Medulla oblongata (tissue), 1 donor: Measurements from ENCODE around the gene NLRP2B.
"Not testable (repeated sequence)": the region's sequence is repeated elsewhere in the genome, so short reads cannot be mapped to it uniquely, and the experiment has no call there.

Experiments used
- DNase-seq: peaks from one replicate; pipeline ENCODE4 v3.0.0-alpha.2; 2015; ENCODE audit errors: extremely low spot score

NLRP2B gene

GRCh38 chrX:57680160-57680559 is at the start of gene NLRP2B:
Gene NLRP2B (minus strand): TSS chrX:57680260.
- no peak for DNase-seq

GRCh38 chrX:57725995-57726394 is 45.9 kb upstream of the NLRP2B start:
- not testable (repeated sequence) for DNase-seq

GRCh38 chrX:57681341-57681740 is 1.3 kb upstream of the NLRP2B start:
- DNase-seq = no peak

- DNase-seq = no peak
Observed at GRCh38 chrX:57678686-57679428, 1.2 kb downstream of the NLRP2B start.

- DNase-seq = no peak
Observed at GRCh38 chrX:57677132-57677858, 2.8 kb downstream of the NLRP2B start.

- DNase-seq = no peak
Observed at GRCh38 chrX:57675320-57675719, 4.7 kb downstream of the NLRP2B start.

- DNase-seq = no peak
Observed at GRCh38 chrX:57674861-57675260, 5.2 kb downstream of the NLRP2B start.

- DNase-seq = no peak
Observed at GRCh38 chrX:57669961-57670360, 10.1 kb downstream of the NLRP2B start.

GRCh38 chrX:57667010-57667409 is 13.1 kb downstream of the NLRP2B start:
- no peak for DNase-seq

GRCh38 chrX:57655065-57655464 is 25.0 kb downstream of the NLRP2B start:
- DNase-seq = no peak

- DNase-seq = no peak
Observed at GRCh38 chrX:57652705-57653104, 27.4 kb downstream of the NLRP2B start.

GRCh38 chrX:57651169-57651919 is 28.7 kb downstream of the NLRP2B start:
- DNase-seq = no peak

- no peak for DNase-seq
Observed at GRCh38 chrX:57647020-57647419, 33.0 kb downstream of the NLRP2B start.

- DNase-seq = no peak
Observed at GRCh38 chrX:57643698-57644097, 36.4 kb downstream of the NLRP2B start.

GRCh38 chrX:57641338-57641737 is 38.7 kb downstream of the NLRP2B start:
- DNase-seq = no peak

- DNase-seq = no peak
Observed at GRCh38 chrX:57640674-57641016, 39.4 kb downstream of the NLRP2B start.

- DNase-seq = not testable (repeated sequence)
Observed at GRCh38 chrX:57629438-57629837, 50.6 kb downstream of the NLRP2B start.
